Trophoblast cell (in vitro differentiated cells and primary cell): ENCODE data around the gene BCAT1.

Experiments
- DNase-seq, 2 donors: peaks; one replicate each; pipeline ENCODE4 v3.0.0-alpha.2; 2016
- H2AFZ ChIP-seq: 2 replicates; pipeline ENCODE4 v1.6.1; 2013; ENCODE audit warnings: low read length, moderate library complexity, mild to moderate bottlenecking; ENCODE audit not compliant: insufficient read depth, poor library complexity
- H2AK5ac ChIP-seq: 2 replicates; pipeline ENCODE4 v1.6.1; 2013; ENCODE audit warnings: mild to moderate bottlenecking, low read length
- H2BK120ac ChIP-seq: 2 replicates; pipeline ENCODE4 v1.6.1; 2013; ENCODE audit warnings: low read length, mild to moderate bottlenecking, moderate library complexity; ENCODE audit not compliant: insufficient read depth, poor library complexity
- H2BK12ac ChIP-seq: 2 replicates; pipeline ENCODE4 v1.6.1; 2013; ENCODE audit warnings: mild to moderate bottlenecking, low read length, moderate library complexity
- H2BK5ac ChIP-seq: 2 replicates; pipeline ENCODE4 v1.6.1; 2013; ENCODE audit warnings: low read length, low read depth, moderate library complexity, mild to moderate bottlenecking; ENCODE audit not compliant: poor library complexity
- H3K14ac ChIP-seq: 2 replicates; pipeline ENCODE4 v1.6.1; 2013; ENCODE audit warnings: mild to moderate bottlenecking, low read length
- H3K18ac ChIP-seq: 2 replicates; pipeline ENCODE4 v1.6.1; 2013; ENCODE audit warnings: mild to moderate bottlenecking, low read length
- H3K23ac ChIP-seq: 2 replicates; pipeline ENCODE4 v1.6.1; 2013; ENCODE audit warnings: low read length
- H3K27ac ChIP-seq: 2 replicates; pipeline ENCODE4 v1.5.1; 2013; ENCODE audit warnings: low read depth, mild to moderate bottlenecking, inconsistent platforms, low read length, moderate library complexity
- H3K27me3 ChIP-seq: 2 replicates; pipeline ENCODE4 v1.6.1; 2013; ENCODE audit warnings: inconsistent platforms, mild to moderate bottlenecking, low read length, moderate library complexity; ENCODE audit not compliant: insufficient read depth
- H3K36me3 ChIP-seq, 2 experiments: 1 replicate in 1 of 2; 2 replicates in 1 of 2; pipeline ENCODE4 v1.6.1; 2013; ENCODE audit warnings: low read length in 2 of 2, mild to moderate bottlenecking in 2 of 2, moderate library complexity in 1 of 2; ENCODE audit not compliant: insufficient read depth in 2 of 2, control insufficient read depth in 1 of 2
- H3K4ac ChIP-seq: 2 replicates; pipeline ENCODE4 v1.6.1; 2013; ENCODE audit warnings: low read depth, mild to moderate bottlenecking, low read length, moderate library complexity
- H3K4me1 ChIP-seq, 2 experiments: 1 replicate in 1 of 2; 2 replicates in 1 of 2; pipeline ENCODE4 v1.6.1; 2013; ENCODE audit warnings: low read length in 2 of 2, mild to moderate bottlenecking in 2 of 2, moderate library complexity in 1 of 2; ENCODE audit not compliant: insufficient read depth in 2 of 2, control insufficient read depth in 1 of 2
- H3K4me2 ChIP-seq: 2 replicates; pipeline ENCODE4 v1.6.1; 2013; ENCODE audit warnings: inconsistent platforms, mild to moderate bottlenecking, low read length, moderate library complexity
- H3K4me3 ChIP-seq: 2 replicates; pipeline ENCODE4 v1.5.1; 2013; ENCODE audit warnings: mild to moderate bottlenecking, low read depth, low read length, inconsistent platforms
- H3K79me1 ChIP-seq: one replicate; pipeline ENCODE4 v1.6.1; 2013; ENCODE audit warnings: low read length
- H3K79me2 ChIP-seq: 2 replicates; pipeline ENCODE4 v1.6.1; 2013; ENCODE audit warnings: low read length, mild to moderate bottlenecking; ENCODE audit not compliant: control insufficient read depth, insufficient read depth, poor library complexity
- H3K9ac ChIP-seq: 2 replicates; pipeline ENCODE4 v1.6.1; 2013; ENCODE audit warnings: mild to moderate bottlenecking, low read length
- H3K9me3 ChIP-seq: 2 replicates; pipeline ENCODE4 v1.6.1; 2013; ENCODE audit warnings: low read depth, mild to moderate bottlenecking, control low read depth, inconsistent platforms, low read length; ENCODE audit not compliant: insufficient read depth
- H4K12ac ChIP-seq: 2 replicates; pipeline ENCODE4 v1.6.1; 2013; ENCODE audit warnings: low read depth, mild to moderate bottlenecking, low read length, moderate library complexity
- H4K8ac ChIP-seq: 2 replicates; pipeline ENCODE4 v1.6.1; 2013; ENCODE audit warnings: low read depth, mild to moderate bottlenecking, low read length, moderate library complexity
- H4K91ac ChIP-seq: one replicate; pipeline ENCODE4 v1.6.1; 2013; ENCODE audit warnings: low read depth, mild to moderate bottlenecking, low read length, moderate library complexity
- WGBS: extraction: QIAGEN DNeasy Blood & Tissue Kit; methylation state at CpG from one replicate; pipeline ENCODE4 v1.1.7; 2013; ENCODE audit warnings: missing lambda C conversion rate; ENCODE audit not compliant: insufficient read length, insufficient coverage; ENCODE audit errors: extremely low coverage; 5-methylcytosine and 5-hydroxymethylcytosine counted together

The BCAT1 gene

GRCh38 chr12:24881227-24881626 lies 67.7 kb downstream of the BCAT1 start:
- Histone ChIP-seq H3K9me3 (no peaks in the 10 kb centered on the region), H3K4ac (no peak overlapping the region), H3K9ac (no peak overlapping the region), H3K27me3 (no peaks in the 10 kb centered on the region), H3K27ac (no peak overlapping the region), H3K79me2 (no peaks in the 10 kb centered on the region), H4K91ac (no peak overlapping the region), H2BK12ac (no peak overlapping the region), H2BK5ac (no peak overlapping the region), H3K23ac (no peak overlapping the region), H3K18ac (no peak overlapping the region), H3K4me2 (no peak overlapping the region), H4K8ac (no peak overlapping the region), H3K14ac (no peak overlapping the region), H2BK120ac (no peak overlapping the region), H4K12ac (no peak overlapping the region), H3K36me3 (peaks cover 11 to 15% of the 10 kb centered on the region in 2 experiments), H3K4me3 (no peak overlapping the region), H2AFZ (no peak overlapping the region), H2AK5ac (no peak overlapping the region), H3K4me1 (no peaks in the 10 kb centered on the region), H3K79me1 (no peaks in the 10 kb centered on the region)
- DNase-seq, result no peak
- whole genome bisulfite sequencing, result no CpG with 5 or more reads among the region's 8 CpGs

- no CpG with 5 or more reads among the region's 5 CpGs for WGBS
- H3K79me2 ChIP-seq, result no peaks in the 10 kb centered on the region
- no peak overlapping the region for H3K9ac ChIP-seq
- peaks cover 11 to 15% of the 10 kb centered on the region in 2 experiments for H3K36me3 ChIP-seq
- no peak overlapping the region for H2BK5ac ChIP-seq
- H3K14ac ChIP-seq, result no peak overlapping the region
- no peaks in the 10 kb centered on the region for H3K4me1 ChIP-seq
- no peak overlapping the region for H3K27ac ChIP-seq
- no peak overlapping the region for H2AFZ ChIP-seq
- H4K12ac ChIP-seq, result no peak overlapping the region
- H3K4me3 ChIP-seq, result no peak overlapping the region
- no peak for DNase-seq
- no peak overlapping the region for H2BK120ac ChIP-seq
- no peak overlapping the region for H3K4me2 ChIP-seq
- H3K27me3 ChIP-seq, result no peaks in the 10 kb centered on the region
- H4K8ac ChIP-seq, result no peak overlapping the region
- no peak overlapping the region for H3K18ac ChIP-seq
- no peaks in the 10 kb centered on the region for H3K9me3 ChIP-seq
- H3K79me1 ChIP-seq, result no peaks in the 10 kb centered on the region
- no peak overlapping the region for H2BK12ac ChIP-seq
- H4K91ac ChIP-seq, result no peak overlapping the region
- H2AK5ac ChIP-seq, result no peak overlapping the region
- H3K4ac ChIP-seq, result no peak overlapping the region
- H3K23ac ChIP-seq, result no peak overlapping the region
Observed at GRCh38 chr12:24880732-24881131, 68.2 kb downstream of the BCAT1 start.

GRCh38 chr12:24879644-24880043 lies 69.3 kb downstream of the BCAT1 start:
- H3K4me2 ChIP-seq, result no peak overlapping the region
- H3K79me1 ChIP-seq, result no peaks in the 10 kb centered on the region
- H2BK120ac ChIP-seq, result no peak overlapping the region
- H2BK5ac ChIP-seq, result no peak overlapping the region
- H3K4me1 ChIP-seq, result no peaks in the 10 kb centered on the region
- no peak overlapping the region for H3K4me3 ChIP-seq
- H4K12ac ChIP-seq, result no peak overlapping the region
- no peak overlapping the region for H3K27ac ChIP-seq
- H4K8ac ChIP-seq, result no peak overlapping the region
- no peak overlapping the region for H4K91ac ChIP-seq
- H3K27me3 ChIP-seq, result no peaks in the 10 kb centered on the region
- no peak overlapping the region for H3K9ac ChIP-seq
- no peak overlapping the region for H3K23ac ChIP-seq
- peaks cover 11 to 15% of the 10 kb centered on the region in 2 experiments for H3K36me3 ChIP-seq
- peak in 1 of 2 donors; percentile 10 for DNase-seq
- H2BK12ac ChIP-seq, result no peak overlapping the region
- no peak overlapping the region for H3K4ac ChIP-seq
- no peaks in the 10 kb centered on the region for H3K9me3 ChIP-seq
- no peak overlapping the region for H3K18ac ChIP-seq
- no peaks in the 10 kb centered on the region for H3K79me2 ChIP-seq
- no CpG with 5 or more reads among the region's 2 CpGs for WGBS
- no peak overlapping the region for H2AFZ ChIP-seq
- no peak overlapping the region for H2AK5ac ChIP-seq
- no peak overlapping the region for H3K14ac ChIP-seq

- H2AFZ ChIP-seq, result no peak overlapping the region
- no peaks in the 10 kb centered on the region for H3K9me3 ChIP-seq
- no peak overlapping the region for H4K91ac ChIP-seq
- H3K79me2 ChIP-seq, result no peaks in the 10 kb centered on the region
- H3K4me2 ChIP-seq, result no peak overlapping the region
- DNase-seq, result no peak
- H3K27me3 ChIP-seq, result no peaks in the 10 kb centered on the region
- no peak overlapping the region for H3K4me3 ChIP-seq
- no peak overlapping the region for H3K9ac ChIP-seq
- H3K4me1 ChIP-seq, result no peaks in the 10 kb centered on the region
- H2BK12ac ChIP-seq, result no peak overlapping the region
- H2BK120ac ChIP-seq, result no peak overlapping the region
- H3K36me3 ChIP-seq, result peaks cover 7 to 13% of the 10 kb centered on the region in 2 experiments
- no peak overlapping the region for H3K14ac ChIP-seq
- H3K79me1 ChIP-seq, result no peaks in the 10 kb centered on the region
- no peak overlapping the region for H3K18ac ChIP-seq
- H3K23ac ChIP-seq, result no peak overlapping the region
- no CpG with 5 or more reads among the region's 3 CpGs for WGBS
- no peak overlapping the region for H3K27ac ChIP-seq
- H4K12ac ChIP-seq, result no peak overlapping the region
- H3K4ac ChIP-seq, result no peak overlapping the region
- no peak overlapping the region for H4K8ac ChIP-seq
- H2AK5ac ChIP-seq, result no peak overlapping the region
- H2BK5ac ChIP-seq, result no peak overlapping the region
Observed at GRCh38 chr12:24875014-24875413, 73.9 kb downstream of the BCAT1 start.
